OCI-LY7 (cell line): ENCODE measurements around the gene PRKG1. TPM values are rescaled to one million over a fixed set of nuclear protein-coding genes. Genes with fewer than 3 reads are reported as not detected.

Source experiments
- BruUV-seq: library from RNA; stranded (reverse); fragments of 400-500 nt; replicated peaks from 2 replicates; lab custom pipeline; 2021; lab: Mats Ljungman, UMichigan
- CTCF ChIA-PET: fragments of 300-600 bp; sonication (Branson Sonifier 250); formaldehyde crosslinking; loops from one replicate; lab custom pipeline; 2022; ENCODE audit warnings: antibody characterized with exemption; ENCODE audit not compliant: unreplicated experiment; lab: Charles Lee
- POLR2A ChIA-PET: fragments of 300-600 bp; sonication (Branson Sonifier 250); formaldehyde crosslinking; loops from one replicate; lab custom pipeline; 2022; ENCODE audit warnings: antibody characterized with exemption; lab: Charles Lee
- DNase-seq: peaks from one replicate; pipeline ENCODE4 v3.0.0-alpha.2; 2015; ENCODE audit warnings: low spot score
- H2AFZ ChIP-seq: fragments of 200-600 bp; sonication (generic), shearing (Covaris generic); 2 replicates; pipeline ENCODE4 v1.6.1; 2014; ENCODE audit warnings: mild to moderate bottlenecking, antibody characterized with exemption, low read length, moderate library complexity
- H3K27ac ChIP-seq: fragments of 200-600 bp; sonication (generic); 2 replicates; pipeline ENCODE4 v1.5.1; 2014; ENCODE audit warnings: mixed run types, low read depth, mild to moderate bottlenecking, moderate library complexity, low read length, inconsistent platforms; ENCODE audit not compliant: poor library complexity, severe bottlenecking
- H3K36me3 ChIP-seq: fragments of 200-600 bp; sonication (generic); 2 replicates; pipeline ENCODE4 v1.6.1; 2014; ENCODE audit warnings: mild to moderate bottlenecking, antibody characterized with exemption, low read length, moderate library complexity, mixed read lengths; ENCODE audit not compliant: insufficient read depth
- H3K4me1 ChIP-seq: fragments of 200-600 bp; sonication (generic); 2 replicates; pipeline ENCODE4 v1.5.1; 2014; ENCODE audit warnings: mild to moderate bottlenecking, low read length; ENCODE audit not compliant: insufficient read depth, poor library complexity, severe bottlenecking
- H3K4me2 ChIP-seq: fragments of 200-600 bp; sonication (generic); 2 replicates; pipeline ENCODE4 v1.6.1; 2014; ENCODE audit warnings: mild to moderate bottlenecking, low read length
- H3K4me3 ChIP-seq: fragments of 200-600 bp; sonication (generic); 2 replicates; pipeline ENCODE4 v1.5.1; 2014; ENCODE audit warnings: mild to moderate bottlenecking, low read depth, low read length; ENCODE audit not compliant: poor library complexity, severe bottlenecking
- H3K79me2 ChIP-seq: fragments of 200-600 bp; sonication (generic); 2 replicates; pipeline ENCODE4 v1.6.1; 2016; ENCODE audit warnings: low read depth, mild to moderate bottlenecking, low read length, moderate library complexity, mixed read lengths; ENCODE audit not compliant: insufficient read depth
- H3K9me2 ChIP-seq: fragments of 200-600 bp; sonication (generic); 2 replicates; pipeline ENCODE4 v1.6.1; 2016; ENCODE audit warnings: mild to moderate bottlenecking, low read length, mixed read lengths; ENCODE audit not compliant: insufficient read depth
- H3K9me3 ChIP-seq: fragments of 200-600 bp; sonication (generic); 2 replicates; pipeline ENCODE4 v1.6.1; 2014; ENCODE audit warnings: mild to moderate bottlenecking, mixed run types, low read length, mixed read lengths
- H4K20me1 ChIP-seq: fragments of 200-600 bp; sonication (generic); 2 replicates; pipeline ENCODE4 v1.6.1; 2014; ENCODE audit warnings: mild to moderate bottlenecking, antibody characterized with exemption, low read length, moderate library complexity, mixed read lengths; ENCODE audit not compliant: insufficient read depth
- CTCF ChIP-seq: fragments of 200-600 bp; sonication (generic); conservative IDR thresholded peaks from 2 replicates; pipeline ENCODE4 v1.5.1; 2014; ENCODE audit warnings: mild to moderate bottlenecking, antibody characterized with exemption, low read length, moderate library complexity, mixed read lengths
- EZH2phosphoT487 ChIP-seq: fragments of 200-600 bp; sonication (generic); IDR thresholded peaks from 2 replicates; pipeline ENCODE4 v1.6.1; 2018; ENCODE audit warnings: low read depth, borderline replicate concordance, mild to moderate bottlenecking, mixed run types, antibody characterized with exemption, low read length, moderate library complexity, mixed read lengths
- intact Hi-C: fragments of 100-400 bp; cut with micrococcal nuclease; formaldehyde crosslinking; loops from one replicate; pipeline ENCODE4 v1.10.0; 2022; ENCODE audit not compliant: unreplicated experiment
- total RNA-seq, 2 experiments: library from RNA; depleted of rRNA in 1 of 2; stranded (reverse); fragments of >200 nt in 1 of 2; shearing (Covaris generic) in 1 of 2; gene quantifications; 2 replicates each; pipeline ENCODE4 v1.2.3, GENCODE V29; 2014 to 2022

PRKG1 gene
- total RNA-seq, 2 experiments from 2014 or later = not detected

DNA sequence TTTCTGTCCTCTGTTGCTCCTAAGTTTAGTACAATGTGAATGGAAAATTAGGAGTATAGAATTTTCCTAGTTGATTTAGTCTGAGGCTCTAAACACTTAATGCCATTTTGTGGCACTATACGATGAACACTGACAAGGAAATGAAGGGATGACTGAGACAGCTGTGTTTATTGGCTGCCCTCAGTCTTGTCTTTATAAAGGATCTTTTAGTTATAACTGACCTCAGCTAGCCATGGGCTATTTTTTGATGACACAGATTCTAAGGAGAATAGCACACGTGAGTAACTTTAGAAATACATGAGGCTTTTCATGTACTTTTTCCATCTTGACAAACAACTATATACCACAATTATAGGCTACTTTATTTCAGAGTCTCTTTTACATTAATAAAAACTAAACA is 113.7 kb downstream of the PRKG1 start:
- intact Hi-C loops = no loop called here
- ChIA-PET POLR2A (no interaction called here), CTCF (no interaction called here)
- DNase-seq = no peak
- H3K4me3 ChIP-seq = no peak overlapping the region
- no peaks in the 10 kb centered on the region for H3K9me2 ChIP-seq
- H3K9me3 ChIP-seq = no peaks in the 10 kb centered on the region
- no peaks in the 10 kb centered on the region for H4K20me1 ChIP-seq
- H3K27ac ChIP-seq = no peak overlapping the region
- TF ChIP-seq EZH2phosphoT487 (no peak), CTCF (no peak)
- no peak overlapping the region for H3K4me2 ChIP-seq
- BruUV-seq = no TSS peak
- H3K79me2 ChIP-seq = no peaks in the 10 kb centered on the region
- no peaks in the 10 kb centered on the region for H3K36me3 ChIP-seq
- H2AFZ ChIP-seq = no peak overlapping the region
- no peaks in the 10 kb centered on the region for H3K4me1 ChIP-seq

DNA sequence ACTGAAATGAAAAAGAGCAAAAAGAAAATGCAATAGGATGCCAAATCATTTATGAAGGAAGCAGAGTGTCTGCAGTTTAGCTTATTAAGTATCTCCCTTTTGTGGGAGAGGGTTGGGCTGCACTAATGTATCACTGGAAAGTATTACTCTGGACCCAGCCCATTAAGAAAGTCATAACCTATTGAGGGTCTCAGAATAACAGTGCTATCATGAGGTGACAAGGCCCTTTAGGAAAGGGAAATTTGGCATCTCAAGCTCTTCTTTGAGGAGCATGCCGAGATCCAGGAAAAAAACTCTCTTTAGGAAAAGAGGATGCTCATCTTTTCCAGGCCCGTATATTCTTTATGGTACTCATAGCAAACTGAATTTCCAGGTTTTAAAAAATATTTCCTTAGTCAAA is 114.6 kb downstream of the PRKG1 start:
- H2AFZ ChIP-seq = no peak overlapping the region
- H3K4me1 ChIP-seq = no peaks in the 10 kb centered on the region
- H3K9me3 ChIP-seq = no peaks in the 10 kb centered on the region
- H3K4me3 ChIP-seq = no peak overlapping the region
- TF ChIP-seq EZH2phosphoT487 (no peak), CTCF (no peak)
- no peak overlapping the region for H3K4me2 ChIP-seq
- H3K36me3 ChIP-seq = no peaks in the 10 kb centered on the region
- no TSS peak for BruUV-seq
- intact Hi-C loops = no loop called here
- POLR2A ChIA-PET = no interaction called here
- H3K27ac ChIP-seq = no peak overlapping the region
- no peaks in the 10 kb centered on the region for H3K9me2 ChIP-seq
- DNase-seq = no peak
- no peaks in the 10 kb centered on the region for H4K20me1 ChIP-seq
- CTCF ChIA-PET = no interaction called here
- no peaks in the 10 kb centered on the region for H3K79me2 ChIP-seq

- DNase-seq = no peak
- Histone ChIP-seq H3K27ac (no peak overlapping the region), H3K9me3 (no peaks in the 10 kb centered on the region), H3K4me3 (no peak overlapping the region), H3K9me2 (no peaks in the 10 kb centered on the region), H3K4me2 (no peak overlapping the region), H2AFZ (no peak overlapping the region), H3K79me2 (no peaks in the 10 kb centered on the region), H4K20me1 (no peaks in the 10 kb centered on the region), H3K4me1 (no peaks in the 10 kb centered on the region), H3K36me3 (no peaks in the 10 kb centered on the region)
- ChIA-PET CTCF (no interaction called here), POLR2A (interaction anchor here (0.6 kb wide), 2 partner anchors 60 to 136 kb away, joined by 3 read pairs; no protein-coding TSS in a partner anchor)
- intact Hi-C loops = no loop called here
- TF ChIP-seq EZH2phosphoT487 = no peak
- no peak for TF ChIP-seq CTCF
- BruUV-seq = no TSS peak
These were observed 122.4 kb downstream of the PRKG1 start for GRCh38 chr10:51196508-51197175.
